Ecto neural progenitor cell (in vitro differentiated cells): ENCODE data around the gene RANBP10.

Experiments used
- DNase-seq: peaks from one replicate; pipeline ENCODE4 v3.0.0-alpha.2; 2018; ENCODE audit warnings: low spot score

Gene RANBP10

GRCh38 chr16:67675999-67676398 lies 130.4 kb downstream of the RANBP10 start:
- DNase-seq, result no peak

GRCh38 chr16:67675579-67675935 lies 130.8 kb downstream of the RANBP10 start:
- no peak for DNase-seq

- no peak for DNase-seq
Observed at GRCh38 chr16:67674851-67675578, 131.3 kb downstream of the RANBP10 start.

- DNase-seq, result no peak
Observed at GRCh38 chr16:67673712-67674580, 132.4 kb downstream of the RANBP10 start.
